OCI-LY7 (cell line): Measurements from ENCODE around the gene FGF18.

ENCODE experiments used
- EZH2phosphoT487 ChIP-seq: fragments of 200-600 bp; sonication (generic); IDR thresholded peaks from 2 replicates; pipeline ENCODE4 v1.6.1; 2018; ENCODE audit warnings: low read depth, borderline replicate concordance, mild to moderate bottlenecking, mixed run types, antibody characterized with exemption, low read length, moderate library complexity, mixed read lengths
- TF ChIP-seq, protein P1 (sequence below): fragments of 200-600 bp; sonication (generic); conservative IDR thresholded peaks from 2 replicates; pipeline ENCODE4 v1.5.1; 2014; ENCODE audit warnings: mild to moderate bottlenecking, antibody characterized with exemption, low read length, moderate library complexity, mixed read lengths

DNA sequence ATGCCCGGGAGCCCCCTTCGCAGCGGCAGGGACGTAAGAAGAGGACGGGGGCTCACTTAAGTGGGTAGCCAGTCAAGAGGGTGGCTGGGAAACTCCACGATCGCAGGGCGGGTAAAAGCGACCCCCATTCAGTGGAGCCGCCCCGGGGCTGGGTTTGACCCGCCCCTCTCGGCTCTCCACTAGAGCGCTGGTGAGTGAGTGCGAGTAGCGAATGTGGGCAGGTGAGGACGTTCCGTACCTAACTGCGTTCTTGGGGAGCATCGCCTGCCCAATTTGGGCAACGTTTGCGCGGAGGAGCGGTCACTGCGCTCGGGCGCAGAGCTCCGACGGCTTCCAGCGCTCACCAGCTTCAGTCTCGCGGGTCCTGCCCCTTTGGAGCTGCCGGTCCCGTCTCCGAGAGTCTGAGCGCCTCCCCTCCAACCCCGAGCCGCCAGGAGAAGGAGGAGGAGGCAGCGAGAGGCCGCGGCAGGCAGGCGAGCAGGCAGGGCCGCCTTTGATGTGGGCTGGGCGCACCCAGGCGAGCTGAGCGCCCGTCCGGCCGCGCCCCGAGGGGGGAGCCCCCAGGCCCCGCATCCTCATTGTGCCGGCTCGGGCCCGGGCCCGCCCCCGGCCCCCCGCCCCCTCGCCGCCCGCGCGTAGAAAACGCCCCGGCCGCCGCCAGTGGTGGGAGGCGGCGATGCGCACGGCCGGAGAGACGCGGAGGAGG, at the start of gene FGF18:
- TF ChIP-seq, protein P1, sequence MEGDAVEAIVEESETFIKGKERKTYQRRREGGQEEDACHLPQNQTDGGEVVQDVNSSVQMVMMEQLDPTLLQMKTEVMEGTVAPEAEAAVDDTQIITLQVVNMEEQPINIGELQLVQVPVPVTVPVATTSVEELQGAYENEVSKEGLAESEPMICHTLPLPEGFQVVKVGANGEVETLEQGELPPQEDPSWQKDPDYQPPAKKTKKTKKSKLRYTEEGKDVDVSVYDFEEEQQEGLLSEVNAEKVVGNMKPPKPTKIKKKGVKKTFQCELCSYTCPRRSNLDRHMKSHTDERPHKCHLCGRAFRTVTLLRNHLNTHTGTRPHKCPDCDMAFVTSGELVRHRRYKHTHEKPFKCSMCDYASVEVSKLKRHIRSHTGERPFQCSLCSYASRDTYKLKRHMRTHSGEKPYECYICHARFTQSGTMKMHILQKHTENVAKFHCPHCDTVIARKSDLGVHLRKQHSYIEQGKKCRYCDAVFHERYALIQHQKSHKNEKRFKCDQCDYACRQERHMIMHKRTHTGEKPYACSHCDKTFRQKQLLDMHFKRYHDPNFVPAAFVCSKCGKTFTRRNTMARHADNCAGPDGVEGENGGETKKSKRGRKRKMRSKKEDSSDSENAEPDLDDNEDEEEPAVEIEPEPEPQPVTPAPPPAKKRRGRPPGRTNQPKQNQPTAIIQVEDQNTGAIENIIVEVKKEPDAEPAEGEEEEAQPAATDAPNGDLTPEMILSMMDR: peak; percentile 21; the same call in 1 of the 2 replicates
- TF ChIP-seq EZH2phosphoT487: no peak
